Uterus (tissue), 4 donors: ENCODE measurements around the gene KRT3. TPM values are rescaled to one million over a fixed set of nuclear protein-coding genes. Genes with fewer than 3 reads are reported as not detected.

Experiments
- DNase-seq, 2 donors: peaks; one replicate each; pipeline ENCODE4 v3.0.0-alpha.2; 2019 to 2020
- H3K27ac ChIP-seq, 2 donors: fragments of 200-600 bp; sonication (generic); 1 replicate in 1 of 2; 2 replicates in 1 of 2; pipeline ENCODE4 v1.5.1; 2016 to 2018
- H3K27me3 ChIP-seq, 2 donors: fragments of 200-600 bp; sonication (generic); one replicate each; pipeline ENCODE4 v1.5.1; 2018 to 2019; ENCODE audit warnings: control low read depth in 1 of 2
- H3K36me3 ChIP-seq, 2 donors: fragments of 200-600 bp; sonication (generic); one replicate each; pipeline ENCODE4 v1.5.1; 2019; ENCODE audit warnings: control low read depth in 1 of 2
- H3K4me1 ChIP-seq, 2 donors: fragments of 200-600 bp; sonication (generic); one replicate each; pipeline ENCODE4 v1.5.1; 2018 to 2019; ENCODE audit warnings: control low read depth in 1 of 2
- H3K4me3 ChIP-seq, 2 donors: fragments of 200-600 bp; sonication (generic); 1 replicate in 1 of 2; 2 replicates in 1 of 2; pipeline ENCODE4 v1.5.1; 2018 to 2019; ENCODE audit warnings: mild to moderate bottlenecking in 1 of 2
- H3K9me3 ChIP-seq, 2 donors: fragments of 200-600 bp; sonication (generic); one replicate each; pipeline ENCODE4 v1.5.1; 2019; ENCODE audit warnings: control low read depth in 1 of 2
- POLR2A ChIP-seq, 2 donors: fragments of 450-650 bp; IDR thresholded peaks; one replicate each; pipeline ENCODE4 v1.6.1; 2016; ENCODE audit warnings: antibody characterized with exemption in 2 of 2, mild to moderate bottlenecking in 1 of 2, moderate library complexity in 1 of 2
- intact Hi-C: fragments of 100-400 bp; cut with DNase I; formaldehyde crosslinking; loops from one replicate; pipeline ENCODE4 v1.15.1; 2023; ENCODE audit warnings: low total_unique reads
- total RNA-seq, 4 donors: library from RNA; depleted of rRNA in 3 of 4; stranded (reverse); fragments of >200 nt in 3 of 4; gene quantifications; one replicate each; pipeline versions ENCODE4 v1.1.0 to v1.2.4, GENCODE V29; 2014 to 2023
- TF ChIP-seq, protein P1 (sequence below), 4 experiments: fragments of 200-600 bp in 2 of 4; fragments of 450-650 bp in 2 of 4; sonication (generic) in 2 of 4; IDR thresholded peaks; one replicate each; pipeline ENCODE4 v1.5.1; 2016 to 2019; ENCODE audit warnings: antibody characterized with exemption in 4 of 4, mild to moderate bottlenecking in 2 of 4, moderate library complexity in 1 of 4
- donor health status: DM: yes; HTN: yes; CAD: no.

The KRT3 gene
- total RNA-seq, 4 donors from 2014 or later = not detected

DNA sequence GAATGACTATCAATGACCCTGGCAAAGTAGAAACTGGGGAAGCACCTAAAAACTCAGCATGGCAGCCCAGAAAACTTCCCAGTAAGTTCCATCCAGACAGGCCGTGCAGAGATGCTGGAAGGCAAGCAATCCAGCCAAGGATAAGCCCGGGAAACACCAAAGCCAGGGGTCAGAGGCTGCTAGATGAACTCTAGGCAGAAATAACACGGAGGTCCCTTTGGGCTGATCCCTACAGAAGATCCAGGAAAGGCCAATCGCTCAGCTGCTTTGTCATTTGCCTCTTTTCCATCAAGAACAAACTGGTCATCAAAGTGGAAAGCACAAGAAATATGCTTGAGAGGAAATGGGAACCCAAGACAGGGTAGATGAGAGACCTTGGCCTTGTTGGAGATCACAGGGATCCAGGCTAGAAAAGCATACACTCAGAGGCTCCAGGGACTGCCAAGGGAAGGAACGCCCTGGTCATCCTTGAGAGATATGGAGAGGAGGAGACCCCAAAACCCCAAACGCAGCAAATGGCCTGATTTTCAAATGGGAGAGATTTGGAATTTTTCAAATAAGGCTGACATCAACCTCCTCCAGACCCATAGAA, 31.7 kb upstream of the KRT3 start:
- intact Hi-C loops = no loop called here
- H3K27ac ChIP-seq = no peak overlapping the region
- H3K27me3 ChIP-seq = no peaks in the 10 kb centered on the region
- H3K4me1 ChIP-seq = no peaks in the 10 kb centered on the region
- H3K4me3 ChIP-seq = no peak overlapping the region
- H3K9me3 ChIP-seq = no peaks in the 10 kb centered on the region
- TF ChIP-seq POLR2A (IDR thresholded peaks at IDR 0.05) = no peak
- TF ChIP-seq, protein P1, sequence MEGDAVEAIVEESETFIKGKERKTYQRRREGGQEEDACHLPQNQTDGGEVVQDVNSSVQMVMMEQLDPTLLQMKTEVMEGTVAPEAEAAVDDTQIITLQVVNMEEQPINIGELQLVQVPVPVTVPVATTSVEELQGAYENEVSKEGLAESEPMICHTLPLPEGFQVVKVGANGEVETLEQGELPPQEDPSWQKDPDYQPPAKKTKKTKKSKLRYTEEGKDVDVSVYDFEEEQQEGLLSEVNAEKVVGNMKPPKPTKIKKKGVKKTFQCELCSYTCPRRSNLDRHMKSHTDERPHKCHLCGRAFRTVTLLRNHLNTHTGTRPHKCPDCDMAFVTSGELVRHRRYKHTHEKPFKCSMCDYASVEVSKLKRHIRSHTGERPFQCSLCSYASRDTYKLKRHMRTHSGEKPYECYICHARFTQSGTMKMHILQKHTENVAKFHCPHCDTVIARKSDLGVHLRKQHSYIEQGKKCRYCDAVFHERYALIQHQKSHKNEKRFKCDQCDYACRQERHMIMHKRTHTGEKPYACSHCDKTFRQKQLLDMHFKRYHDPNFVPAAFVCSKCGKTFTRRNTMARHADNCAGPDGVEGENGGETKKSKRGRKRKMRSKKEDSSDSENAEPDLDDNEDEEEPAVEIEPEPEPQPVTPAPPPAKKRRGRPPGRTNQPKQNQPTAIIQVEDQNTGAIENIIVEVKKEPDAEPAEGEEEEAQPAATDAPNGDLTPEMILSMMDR (IDR thresholded peaks at IDR 0.05) = no peak
- DNase-seq = no peak
- no peaks in the 10 kb centered on the region for H3K36me3 ChIP-seq

DNA sequence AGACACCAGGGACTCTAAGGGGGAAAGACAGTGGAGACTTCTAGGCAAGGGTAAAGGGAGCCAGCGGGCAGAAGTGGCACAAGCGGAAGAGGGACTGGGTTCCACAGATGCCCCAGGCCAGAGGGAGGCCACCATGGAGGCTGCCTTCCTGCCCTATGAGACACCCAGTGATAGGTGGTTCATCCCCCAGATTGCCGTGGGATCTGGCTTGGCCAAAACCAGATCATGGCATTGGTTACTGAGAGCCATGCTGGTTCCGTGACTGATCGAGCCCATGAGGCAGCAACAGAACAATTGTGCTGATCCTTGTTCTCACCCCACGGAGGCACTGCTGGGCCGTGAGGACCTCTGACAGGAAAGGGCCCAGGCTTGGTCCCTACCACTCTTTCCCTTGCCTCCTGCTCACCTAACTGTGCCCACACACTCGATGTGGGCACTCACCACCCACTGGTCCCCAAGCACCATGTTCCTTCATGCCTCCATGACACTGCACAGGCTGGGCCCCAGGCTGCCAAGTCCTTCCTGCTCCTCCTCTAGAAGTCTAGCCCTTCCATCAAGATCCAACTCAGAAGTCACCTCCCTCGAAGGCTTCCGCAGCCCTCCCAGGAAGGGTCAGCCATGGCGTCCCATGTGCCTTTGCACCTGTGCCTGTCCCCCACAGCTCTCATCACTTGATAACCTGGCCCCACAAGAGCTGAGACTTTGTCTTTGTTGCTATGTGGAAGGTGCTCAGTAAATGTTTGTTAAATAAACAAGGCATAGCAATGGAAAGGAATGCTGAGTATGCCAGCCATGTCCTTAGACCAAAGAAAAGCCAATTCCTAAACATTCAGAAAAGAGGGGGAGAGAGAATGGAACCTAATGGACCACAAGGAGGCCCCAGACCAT, 30.9 kb upstream of the KRT3 start:
- Histone ChIP-seq H3K4me3 (no peak overlapping the region), H3K36me3 (no peaks in the 10 kb centered on the region), H3K27me3 (no peaks in the 10 kb centered on the region), H3K27ac (no peak overlapping the region), H3K9me3 (no peaks in the 10 kb centered on the region), H3K4me1 (no peaks in the 10 kb centered on the region)
- no peak for DNase-seq
- intact Hi-C loops = no loop called here
- TF ChIP-seq POLR2A (IDR thresholded peaks at IDR 0.05) = no peak
- TF ChIP-seq, protein P1 (IDR thresholded peaks at IDR 0.05) = no peak

DNA sequence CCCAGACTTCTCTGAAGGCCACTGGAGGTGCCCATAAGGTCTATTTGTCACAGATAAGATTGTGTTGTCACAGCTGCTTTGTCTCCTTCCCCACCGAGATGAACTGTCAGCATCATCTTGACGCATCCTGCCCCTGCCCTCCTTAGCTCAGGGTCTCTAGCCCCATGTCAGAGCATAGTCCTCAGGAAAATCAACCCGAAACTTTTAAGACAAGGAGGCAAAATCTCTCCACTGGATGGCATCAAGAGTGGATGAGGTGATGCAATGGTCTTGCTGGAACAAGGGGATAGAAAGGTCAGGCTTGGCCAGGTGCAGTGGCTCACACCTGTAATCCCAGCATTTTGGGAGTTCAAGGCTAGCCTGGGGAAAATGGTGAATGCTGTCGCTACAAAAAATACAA, 30.0 kb upstream of the KRT3 start:
- H3K27me3 ChIP-seq = no peaks in the 10 kb centered on the region
- intact Hi-C loops = no loop called here
- H3K36me3 ChIP-seq = no peaks in the 10 kb centered on the region
- no peak for DNase-seq
- no peaks in the 10 kb centered on the region for H3K4me1 ChIP-seq
- H3K9me3 ChIP-seq = no peaks in the 10 kb centered on the region
- no peak overlapping the region for H3K4me3 ChIP-seq
- no peak for TF ChIP-seq POLR2A (IDR thresholded peaks at IDR 0.05)
- TF ChIP-seq, protein P1 (IDR thresholded peaks at IDR 0.05) = no peak
- H3K27ac ChIP-seq = no peak overlapping the region

DNA sequence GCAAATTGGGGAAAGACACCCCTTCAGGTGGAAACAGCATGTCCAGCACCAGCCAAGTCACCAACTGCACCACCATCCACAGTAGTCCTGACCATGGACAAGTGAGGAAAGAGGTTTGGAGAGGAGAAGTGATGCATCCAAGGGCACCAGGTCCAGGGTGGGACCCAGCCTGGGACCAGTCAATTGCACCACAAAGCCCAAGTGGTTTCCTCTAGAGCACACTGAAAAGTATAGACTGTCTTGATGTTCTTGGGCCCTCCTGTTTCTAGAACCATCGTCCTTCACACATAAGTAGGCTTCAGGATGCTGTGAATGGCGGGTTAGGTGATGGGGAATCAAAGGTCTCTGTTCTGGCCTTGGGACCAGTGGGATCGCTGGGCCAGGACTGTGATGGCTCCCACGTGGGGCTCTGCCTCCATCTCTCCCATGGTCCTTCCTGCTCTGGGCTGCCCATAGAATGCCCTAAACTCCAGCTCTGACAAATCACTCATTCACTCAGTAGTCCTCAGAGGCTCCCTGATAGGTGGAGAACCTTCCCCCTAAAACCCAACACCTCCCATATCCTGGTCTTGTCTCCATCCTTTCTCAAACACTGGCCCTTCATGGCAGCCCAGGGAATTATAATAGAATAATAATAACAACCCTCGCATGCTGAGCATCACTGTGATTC, 29.0 kb upstream of the KRT3 start:
- DNase-seq = no peak

More for the DNA sequence above, 29.0 kb upstream of the KRT3 start:
- Histone ChIP-seq H3K4me3 (no peak overlapping the region), H3K4me1 (no peaks in the 10 kb centered on the region), H3K9me3 (no peaks in the 10 kb centered on the region), H3K36me3 (no peaks in the 10 kb centered on the region), H3K27ac (no peak overlapping the region), H3K27me3 (no peaks in the 10 kb centered on the region)
- intact Hi-C loops = no loop called here
- TF ChIP-seq, protein P1 (IDR thresholded peaks at IDR 0.05) = no peak
- no peak for TF ChIP-seq POLR2A (IDR thresholded peaks at IDR 0.05)
